ENCODE measurements around the gene FOXN4. TPM values are rescaled to one million over a fixed set of nuclear protein-coding genes. Genes with fewer than 3 reads are reported as not detected.

FOXN4 gene
- total RNA-seq, 4 donors from 2014 or later: not detected

- no peak for DNase-seq
- TF ChIP-seq CTCF (IDR thresholded peaks at IDR 0.05 in 4 of 5, conservative IDR thresholded peaks at IDR 0.05 in 1 of 5) (no peak), POLR2A (IDR thresholded peaks at IDR 0.05) (no peak)
- peak overlapping the region; percentile 32 to 48 (median 44) for H3K4me3 ChIP-seq
- H3K36me3 ChIP-seq: no peaks in the 10 kb centered on the region
- no peaks in the 10 kb centered on the region for H3K27me3 ChIP-seq
- no peak overlapping the region for H3K27ac ChIP-seq
- peaks cover 0 to 13% of the 10 kb centered on the region in 2 donors for H3K4me1 ChIP-seq
- in situ Hi-C loops (cut with MboI; ENCODE audit: low sequenced_read_pairs in 4 of 4): no loop called here
- ATAC-seq: no peak
- no peaks in the 10 kb centered on the region for H3K9me3 ChIP-seq
- intact Hi-C loops (cut with DNase I; ENCODE audit: low total_unique reads): no loop called here
Measured at GRCh38 chr12:109291117-109291516, 18.0 kb downstream of the FOXN4 start.

- no peak overlapping the region for H3K4me3 ChIP-seq
Measured at GRCh38 chr12:109290061-109290460, 19.0 kb downstream of the FOXN4 start.

GRCh38 chr12:109289551-109289950 lies 19.5 kb downstream of the FOXN4 start:
- Histone ChIP-seq H3K27ac (no peak overlapping the region), H3K9me3 (no peaks in the 10 kb centered on the region), H3K36me3 (no peaks in the 10 kb centered on the region), H3K27me3 (no peaks in the 10 kb centered on the region), H3K4me1 (peaks cover 0 to 13% of the 10 kb centered on the region in 2 donors), H3K4me3 (no peak overlapping the region)
- DNase-seq (no peak), ATAC-seq (no peak)
- intact Hi-C loops (cut with DNase I; ENCODE audit: low total_unique reads) (no loop called here), in situ Hi-C loops (cut with MboI; ENCODE audit: low sequenced_read_pairs in 4 of 4) (no loop called here)
- TF ChIP-seq POLR2A (IDR thresholded peaks at IDR 0.05) (no peak), CTCF (IDR thresholded peaks at IDR 0.05 in 4 of 5, conservative IDR thresholded peaks at IDR 0.05 in 1 of 5) (no peak)

More at GRCh38 chr12:109290061-109290460, 19.0 kb downstream of the FOXN4 start:
- no peak overlapping the region for H3K27ac ChIP-seq
- peaks cover 0 to 13% of the 10 kb centered on the region in 2 donors for H3K4me1 ChIP-seq
- in situ Hi-C loops (cut with MboI; ENCODE audit: low sequenced_read_pairs in 4 of 4): no loop called here
- no peak for TF ChIP-seq CTCF (IDR thresholded peaks at IDR 0.05 in 4 of 5, conservative IDR thresholded peaks at IDR 0.05 in 1 of 5)
- no peak for TF ChIP-seq POLR2A (IDR thresholded peaks at IDR 0.05)
- H3K27me3 ChIP-seq: no peaks in the 10 kb centered on the region
- DNase-seq (no peak), ATAC-seq (no peak)
- H3K36me3 ChIP-seq: no peaks in the 10 kb centered on the region
- no peaks in the 10 kb centered on the region for H3K9me3 ChIP-seq
- intact Hi-C loops (cut with DNase I; ENCODE audit: low total_unique reads): no loop called here

- intact Hi-C loops (cut with DNase I; ENCODE audit: low total_unique reads): no loop called here
- DNase-seq (no peak), ATAC-seq (no peak)
- Histone ChIP-seq H3K4me3 (no peak overlapping the region), H3K27me3 (no peaks in the 10 kb centered on the region), H3K36me3 (no peaks in the 10 kb centered on the region), H3K9me3 (no peaks in the 10 kb centered on the region), H3K4me1 (peaks cover 0 to 13% of the 10 kb centered on the region in 2 donors), H3K27ac (no peak overlapping the region)
- in situ Hi-C loops (cut with MboI; ENCODE audit: low sequenced_read_pairs in 4 of 4): no loop called here
- TF ChIP-seq POLR2A (IDR thresholded peaks at IDR 0.05) (peak in 1 of 2 donors; percentile 12), CTCF (IDR thresholded peaks at IDR 0.05 in 4 of 5, conservative IDR thresholded peaks at IDR 0.05 in 1 of 5) (no peak)
Measured at GRCh38 chr12:109289004-109289403, 20.1 kb downstream of the FOXN4 start.

GRCh38 chr12:109288571-109288970 lies 20.5 kb downstream of the FOXN4 start:
- Histone ChIP-seq H3K4me1 (peaks cover 0 to 13% of the 10 kb centered on the region in 2 donors), H3K4me3 (no peak overlapping the region), H3K27me3 (no peaks in the 10 kb centered on the region), H3K36me3 (no peaks in the 10 kb centered on the region), H3K27ac (no peak overlapping the region), H3K9me3 (no peaks in the 10 kb centered on the region)
- DNase-seq (no peak), ATAC-seq (no peak)
- in situ Hi-C loops (cut with MboI; ENCODE audit: low sequenced_read_pairs in 4 of 4): no loop called here
- TF ChIP-seq CTCF (IDR thresholded peaks at IDR 0.05 in 4 of 5, conservative IDR thresholded peaks at IDR 0.05 in 1 of 5) (no peak), POLR2A (IDR thresholded peaks at IDR 0.05) (no peak)
- intact Hi-C loops (cut with DNase I; ENCODE audit: low total_unique reads): no loop called here

Data from gastrocnemius medialis (tissue), 4 donors.